ENCODE results near the gene SOBP.
A peak's percentile ranks its signal among the peaks of the same experiment; 100 is the strongest.

The SOBP gene

DNA sequence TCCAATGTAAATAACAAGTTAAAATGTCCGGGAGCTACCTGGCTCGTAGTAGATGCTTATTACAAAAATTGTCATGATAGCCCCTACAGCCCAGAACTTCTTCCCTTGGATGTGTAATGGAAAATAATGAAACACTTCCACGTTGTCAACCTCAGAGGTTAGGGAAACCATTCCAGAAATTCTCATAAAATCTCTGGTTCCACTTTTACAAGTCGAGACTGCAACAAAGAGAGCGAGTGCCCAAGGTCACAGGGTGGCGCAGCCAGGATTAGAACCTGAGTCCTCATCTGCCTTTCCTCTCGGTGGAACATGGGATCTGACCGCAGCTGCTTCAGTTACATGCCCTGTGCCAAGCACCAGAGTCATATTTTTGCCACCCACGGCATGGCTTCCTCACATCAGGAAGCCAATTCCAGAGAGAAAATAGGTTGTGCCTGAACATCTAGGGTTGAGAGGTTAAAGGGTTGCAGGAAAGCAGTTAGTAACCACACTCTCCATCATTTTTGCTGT lies 157.6 kb downstream of the SOBP start:
- no peak overlapping the region for H3K27ac ChIP-seq
- no peak overlapping the region for H3K4me3 ChIP-seq

DNA sequence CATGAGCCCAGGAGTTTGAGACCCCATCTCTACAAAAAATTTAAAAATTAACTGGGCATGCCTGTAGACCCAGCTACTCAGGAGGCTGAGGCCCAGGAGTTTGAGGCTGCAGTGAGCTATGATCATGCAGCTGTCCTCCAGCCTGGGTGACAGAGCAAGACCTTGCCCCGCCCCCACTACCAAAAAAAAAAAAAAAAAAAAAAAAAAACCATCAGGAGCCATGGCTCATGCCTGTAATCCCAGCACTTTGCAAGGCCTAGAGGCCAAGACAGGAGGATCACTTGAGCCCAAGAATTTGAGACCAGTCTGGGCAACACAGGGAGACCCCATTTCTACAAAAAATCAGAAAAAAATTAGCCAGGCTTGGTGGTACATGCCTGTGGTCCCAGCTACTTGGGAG lies 159.1 kb downstream of the SOBP start:
- H3K4me3 ChIP-seq: no peak overlapping the region

DNA sequence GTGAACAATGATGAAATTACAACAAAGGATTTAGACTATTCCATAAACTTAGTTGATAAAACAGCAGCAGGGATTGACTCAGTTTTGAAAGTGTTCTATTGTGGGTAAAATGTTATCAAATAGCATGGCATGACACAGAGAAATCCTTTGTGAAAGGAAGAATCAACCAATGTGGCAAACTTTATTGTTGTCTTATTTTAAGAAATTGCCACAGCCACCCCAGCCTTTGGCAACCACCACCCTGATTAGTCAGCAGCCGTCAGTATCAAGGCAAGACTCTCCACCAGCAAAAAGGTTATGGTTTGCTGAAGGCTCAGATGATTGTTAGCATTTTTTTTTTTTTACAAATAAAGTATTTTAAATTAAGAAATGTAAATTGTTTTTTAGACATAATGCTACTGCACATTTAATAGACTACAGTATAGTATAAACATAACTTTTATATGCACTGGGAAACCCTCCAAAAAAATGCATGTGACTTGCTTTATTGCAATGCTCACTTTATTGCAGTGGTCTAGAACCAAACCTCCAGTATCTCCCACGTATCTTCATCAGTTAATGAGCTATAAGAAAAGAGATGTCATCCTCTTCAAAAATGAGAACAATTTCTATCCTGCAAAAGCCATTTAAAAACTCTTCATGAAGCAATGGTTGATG lies 162.7 kb downstream of the SOBP start:
- Histone ChIP-seq H3K4me3 (no peak overlapping the region), H3K27ac (no peak overlapping the region)

More for the DNA sequence above, 159.1 kb downstream of the SOBP start:
- H3K27ac ChIP-seq: no peak overlapping the region

DNA sequence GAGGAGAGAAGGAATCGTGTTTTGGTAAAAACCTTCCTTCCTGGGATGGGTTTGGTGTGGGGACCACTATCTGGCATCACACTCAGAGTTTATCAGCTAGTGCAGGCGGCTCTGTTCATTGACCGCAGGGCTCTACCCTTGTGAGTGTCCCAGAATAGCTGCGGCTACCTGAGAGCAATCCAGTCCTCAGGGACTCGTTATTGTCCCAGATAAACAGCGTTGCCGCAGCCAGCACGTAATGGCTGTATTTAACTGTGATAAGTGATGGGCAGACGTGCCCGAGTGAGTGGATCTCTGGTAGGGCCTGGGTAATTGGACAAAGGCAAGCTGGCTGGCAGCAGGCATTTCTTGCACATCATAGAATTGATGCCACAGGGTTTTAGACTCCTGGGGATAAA lies 163.3 kb downstream of the SOBP start:
- H3K27ac ChIP-seq: no peak overlapping the region
- no peak overlapping the region for H3K4me3 ChIP-seq

DNA sequence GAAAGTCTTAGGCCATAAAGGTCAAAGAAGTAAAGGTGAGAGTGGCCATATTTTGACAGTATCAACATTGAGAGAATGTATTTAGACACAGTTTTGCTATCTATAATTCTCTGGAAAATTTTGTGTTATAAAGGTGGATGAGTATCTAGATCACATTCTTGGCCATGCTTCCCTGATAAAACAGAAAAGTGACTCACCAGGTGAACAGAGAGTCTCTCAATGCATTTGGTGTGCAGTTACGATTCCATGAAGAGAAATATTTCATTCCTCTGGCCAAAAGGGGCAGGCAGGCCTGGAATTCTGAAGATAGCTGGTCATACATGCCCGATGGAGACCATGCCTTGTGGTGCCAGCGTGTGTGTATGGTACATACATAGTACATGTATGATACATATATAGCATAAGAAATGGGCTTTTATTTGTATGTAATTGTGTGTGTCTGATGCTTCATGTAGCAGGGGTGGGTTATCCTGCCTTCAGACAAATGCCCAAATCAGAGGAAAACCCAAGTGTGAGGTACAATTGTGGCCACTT lies 164.0 kb downstream of the SOBP start:
- no peak overlapping the region for H3K4me3 ChIP-seq

DNA sequence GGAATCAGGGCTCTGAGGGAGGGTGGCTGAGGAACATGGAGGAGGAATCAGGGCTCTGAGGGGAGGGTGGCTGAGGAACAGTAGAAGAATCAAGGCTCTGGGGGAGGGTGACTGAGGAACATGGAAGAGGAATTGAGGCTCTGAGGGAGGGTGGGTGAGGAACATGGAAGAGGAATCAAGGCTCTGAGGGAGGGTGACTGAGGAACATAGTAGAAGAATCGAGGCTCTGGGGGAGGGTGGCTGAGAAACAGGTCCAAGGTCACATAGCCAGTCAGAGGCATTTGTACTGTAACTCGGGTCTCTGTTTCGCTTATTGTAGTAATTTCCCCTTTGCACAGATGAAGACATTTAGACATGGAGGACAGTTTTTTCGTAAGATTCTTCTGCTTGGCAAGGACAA lies 164.8 kb downstream of the SOBP start:
- Histone ChIP-seq H3K27ac (no peak overlapping the region), H3K4me3 (no peak overlapping the region)

More for the DNA sequence above, 164.0 kb downstream of the SOBP start:
- no peak overlapping the region for H3K27ac ChIP-seq

DNA sequence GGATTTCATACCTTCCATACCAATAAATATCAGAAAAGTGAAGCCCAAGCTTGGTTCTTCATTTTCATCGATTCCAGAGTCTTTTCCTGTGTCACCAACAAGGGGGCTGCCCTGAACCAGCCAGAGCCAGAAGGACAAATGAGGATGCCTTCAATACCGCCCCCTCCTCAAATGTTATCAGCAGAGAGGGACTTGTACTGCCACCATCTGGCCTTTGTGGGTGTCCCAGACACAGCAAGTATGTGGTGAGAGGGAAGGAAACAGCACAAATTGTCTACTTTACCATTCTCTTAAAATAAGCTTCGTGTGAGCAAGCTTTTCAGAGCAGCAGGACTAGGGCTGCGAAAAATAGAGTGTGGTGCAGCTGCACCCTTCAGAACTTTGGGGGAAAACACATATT lies 165.3 kb downstream of the SOBP start:
- Histone ChIP-seq H3K27ac (no peak overlapping the region), H3K4me3 (no peak overlapping the region)

DNA sequence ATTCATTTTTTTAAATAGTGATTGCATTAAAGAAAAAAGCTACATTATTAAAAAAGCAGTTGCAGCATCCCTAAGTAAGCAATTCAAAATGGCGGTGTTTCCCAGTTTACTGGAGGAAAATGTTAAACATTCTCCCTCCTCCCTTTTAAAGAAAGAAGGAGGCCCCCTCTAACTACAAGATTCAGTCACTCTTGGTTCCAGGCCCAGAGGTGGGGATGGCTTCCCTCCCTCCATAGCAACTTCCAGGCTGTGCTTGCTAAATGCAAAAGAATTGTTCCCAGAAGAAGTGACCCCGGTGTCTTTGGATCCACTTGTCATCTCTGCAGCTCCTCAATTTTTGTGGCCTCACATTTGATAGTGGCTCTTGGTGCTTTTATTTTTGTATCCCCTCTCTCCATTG lies 165.9 kb downstream of the SOBP start:
- no peak overlapping the region for H3K4me3 ChIP-seq
- no peak overlapping the region for H3K27ac ChIP-seq

DNA sequence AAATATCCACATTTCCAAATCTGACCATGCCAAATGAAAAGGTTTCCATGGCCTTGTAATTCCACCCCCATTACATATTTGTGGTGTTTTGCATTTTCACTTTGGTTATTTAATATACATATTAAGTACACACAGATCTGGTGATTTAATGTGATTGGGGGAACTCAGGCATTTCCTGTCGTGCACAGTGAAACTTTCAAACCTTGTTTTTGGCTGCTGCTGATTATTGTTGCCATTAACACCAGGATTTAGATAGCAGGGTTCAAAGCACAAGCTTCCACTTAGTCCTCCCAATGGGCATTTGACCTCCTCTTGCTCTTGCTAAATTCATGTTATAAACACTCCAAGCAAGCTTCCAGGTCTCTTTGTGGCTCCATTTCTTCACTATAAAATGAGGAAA lies 166.5 kb downstream of the SOBP start:
- H3K4me3 ChIP-seq: no peak overlapping the region
- H3K27ac ChIP-seq: no peak overlapping the region

DNA sequence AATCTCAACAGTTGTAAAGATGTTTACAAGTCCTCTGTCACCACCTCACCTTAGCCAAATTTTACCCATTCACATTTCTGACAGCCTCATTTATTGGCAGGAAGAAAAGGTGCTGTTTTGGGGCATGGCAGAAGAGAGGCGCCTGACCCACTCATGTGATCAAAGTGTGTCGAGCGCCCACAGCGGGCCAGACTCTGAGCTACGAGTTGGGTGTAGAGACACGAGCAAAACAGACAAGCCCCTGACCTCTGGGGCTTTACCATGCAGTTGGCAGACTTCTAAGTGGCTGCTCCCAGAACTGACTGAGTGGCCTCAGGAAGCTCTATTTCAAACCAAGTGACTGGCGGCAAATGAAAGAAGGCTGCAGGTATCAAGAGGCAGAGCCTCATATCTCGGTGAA lies 167.0 kb downstream of the SOBP start:
- Histone ChIP-seq H3K27ac (no peak overlapping the region), H3K4me3 (no peak overlapping the region)

DNA sequence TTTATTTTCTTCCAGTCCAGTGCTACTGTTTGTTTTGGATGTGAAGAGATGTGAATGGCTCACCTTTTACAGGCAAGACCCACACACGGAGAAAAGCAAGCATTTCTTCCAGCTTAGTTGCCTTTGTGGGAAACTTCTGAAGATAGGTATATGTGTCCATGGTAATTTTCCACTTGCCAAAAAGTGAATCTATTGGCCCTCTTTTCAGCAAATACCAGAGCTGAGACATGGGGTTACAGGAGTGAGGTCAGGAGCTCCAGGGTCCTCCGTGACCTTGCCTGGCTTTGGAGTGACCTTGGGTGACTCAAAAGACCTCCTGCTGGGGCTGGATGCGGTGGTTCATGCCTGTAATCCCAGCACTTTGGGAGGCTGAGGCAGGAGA lies 167.4 kb downstream of the SOBP start:
- H3K4me3 ChIP-seq: no peak overlapping the region
- H3K27ac ChIP-seq: no peak overlapping the region

DNA sequence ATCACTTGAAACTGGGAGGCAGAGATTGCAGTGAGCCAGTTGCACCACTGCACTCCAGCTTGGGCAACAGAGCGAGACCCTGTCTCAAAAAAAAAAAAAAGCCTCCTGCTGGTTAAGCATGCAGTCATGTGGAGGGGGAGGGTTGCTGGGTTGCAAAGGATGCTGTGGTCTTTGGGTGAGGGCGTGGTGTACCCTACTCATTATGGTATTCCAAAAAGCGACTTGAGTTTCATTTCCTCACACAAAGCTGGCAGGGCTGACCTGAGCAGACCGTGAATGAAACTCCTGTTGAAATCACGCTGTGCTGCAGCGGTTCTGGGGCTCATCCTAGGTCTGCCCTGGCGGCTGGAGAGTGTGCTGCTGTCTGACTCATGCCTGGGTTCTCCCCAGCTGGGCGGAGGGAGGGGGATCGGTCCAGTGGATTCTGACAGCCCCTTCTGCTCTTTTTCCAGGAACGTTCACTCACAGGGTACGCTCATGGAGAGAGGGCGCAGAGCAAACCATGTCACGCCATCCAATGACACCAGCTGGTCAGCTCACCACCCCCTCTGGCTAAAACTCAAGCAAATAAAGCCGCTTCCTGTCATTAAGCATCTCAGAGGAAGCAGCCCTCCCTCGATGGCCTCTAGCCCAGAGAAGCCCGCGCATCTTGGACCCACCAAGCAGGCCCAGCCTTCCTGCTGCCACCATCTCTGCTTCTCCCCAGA lies 168.0 kb downstream of the SOBP start:
- no peak overlapping the region for H3K4me3 ChIP-seq
- H3K27ac ChIP-seq: peak overlapping the region in 7 of 21 experiments; percentile 22 to 73 (median 51)

DNA sequence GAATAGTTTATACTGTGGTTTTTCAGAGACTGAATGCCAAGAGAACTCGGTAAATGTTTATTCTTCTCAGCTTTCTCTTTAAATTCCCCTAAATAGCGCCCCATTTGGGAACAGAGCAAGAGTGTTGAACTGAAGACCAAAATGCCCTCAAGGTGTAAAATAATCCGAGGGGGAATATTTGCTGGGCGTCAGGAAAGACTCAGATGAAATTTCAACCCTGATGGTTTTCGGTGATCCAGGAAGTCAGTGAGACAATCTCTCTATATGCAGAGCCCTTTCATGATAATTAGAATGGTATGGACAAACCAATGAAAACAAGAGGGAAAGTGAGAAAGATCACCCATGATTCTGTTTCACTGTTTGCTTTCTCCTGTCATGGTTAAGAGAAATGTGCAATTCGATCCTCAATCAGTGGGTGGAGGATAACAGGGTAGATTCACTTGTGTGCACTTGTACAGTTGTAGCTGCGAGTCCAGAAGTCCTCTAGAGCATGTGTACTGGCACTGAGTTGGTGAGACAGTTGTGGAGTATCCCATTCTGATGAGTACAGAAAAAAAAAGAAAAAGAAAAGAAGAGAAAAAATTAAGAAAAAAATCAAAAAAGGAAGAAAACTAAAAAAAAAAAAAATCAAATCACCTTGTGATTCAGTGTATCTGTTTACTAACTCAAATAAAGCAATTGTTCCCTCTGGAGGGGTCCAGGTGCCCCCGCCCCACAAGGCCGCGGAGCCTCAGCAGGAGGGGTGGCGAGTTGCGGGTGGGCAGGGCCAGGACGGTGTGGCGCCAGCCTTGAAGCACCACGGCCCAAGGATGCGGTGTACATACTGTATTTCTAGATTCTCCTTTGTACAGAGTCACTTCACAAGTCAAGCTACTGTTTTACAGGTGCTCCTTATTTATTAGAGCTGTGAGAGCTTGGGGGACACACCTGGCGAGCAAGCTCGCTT lies 169.3 kb downstream of the SOBP start:
- H3K4me3 ChIP-seq: no peak overlapping the region
- H3K27ac ChIP-seq: peak overlapping the region in 1 of 21 experiments; percentile 51

DNA sequence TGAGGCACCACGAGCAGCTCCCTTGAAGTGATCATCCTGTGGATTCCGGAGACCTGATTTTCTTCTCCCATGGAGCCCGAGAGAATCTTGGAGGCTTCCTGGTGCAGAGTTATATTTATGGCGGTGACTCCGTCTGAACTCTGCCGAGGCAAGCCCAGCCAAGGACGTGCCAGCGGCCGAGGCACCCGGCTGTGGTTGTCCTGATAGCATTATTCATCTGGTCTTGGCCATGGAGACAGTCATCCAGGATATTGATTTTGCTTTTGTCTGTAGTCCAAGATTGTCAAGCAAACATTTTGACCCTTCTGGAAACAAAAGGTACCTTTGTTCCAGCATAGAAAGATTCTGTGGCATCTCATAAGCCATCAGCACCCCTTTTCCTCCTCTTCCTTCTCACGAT lies 170.9 kb downstream of the SOBP start:
- no peak overlapping the region for H3K27ac ChIP-seq
- H3K4me3 ChIP-seq: no peak overlapping the region

DNA sequence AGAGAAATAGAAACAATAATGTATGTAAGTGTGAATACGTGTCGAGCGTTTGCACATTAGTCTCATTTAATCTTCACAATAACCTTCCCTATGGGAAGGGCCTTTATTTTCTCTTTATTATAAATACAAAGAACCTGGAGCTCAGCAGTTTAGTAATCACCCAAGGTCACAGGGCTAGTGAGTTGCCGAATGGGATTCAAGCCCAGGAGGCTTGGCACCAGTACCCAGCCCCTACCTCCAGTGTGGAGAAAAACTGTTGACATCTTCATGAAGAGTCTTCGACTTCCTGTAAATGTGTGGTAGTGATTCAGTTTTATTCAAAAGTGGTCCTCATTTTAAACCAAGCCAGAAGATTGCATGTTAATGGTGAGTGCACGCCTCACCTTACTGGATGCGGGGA lies 171.4 kb downstream of the SOBP start:
- Histone ChIP-seq H3K27ac (no peak overlapping the region), H3K4me3 (no peak overlapping the region)

DNA sequence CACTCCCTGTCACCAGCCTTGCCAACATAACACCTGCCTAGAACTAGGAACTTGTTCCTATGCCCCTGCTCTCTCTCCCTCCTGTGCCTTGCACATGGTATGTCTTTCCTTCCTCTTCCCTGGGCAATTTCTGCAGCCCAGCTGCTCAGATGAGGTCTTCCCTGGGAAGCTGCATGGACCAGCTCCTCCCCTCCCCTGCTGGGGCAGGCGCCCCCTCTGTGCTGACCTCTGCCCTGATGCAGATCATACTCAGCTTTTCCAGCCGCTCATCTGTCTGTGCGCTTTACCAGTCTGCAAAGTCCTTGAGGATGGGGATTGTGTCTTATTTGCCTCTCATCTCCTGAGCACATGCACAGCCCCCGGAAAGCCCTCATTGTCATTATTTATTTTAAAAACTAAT lies 172.4 kb downstream of the SOBP start:
- H3K27ac ChIP-seq: no peak overlapping the region
- H3K4me3 ChIP-seq: no peak overlapping the region

DNA sequence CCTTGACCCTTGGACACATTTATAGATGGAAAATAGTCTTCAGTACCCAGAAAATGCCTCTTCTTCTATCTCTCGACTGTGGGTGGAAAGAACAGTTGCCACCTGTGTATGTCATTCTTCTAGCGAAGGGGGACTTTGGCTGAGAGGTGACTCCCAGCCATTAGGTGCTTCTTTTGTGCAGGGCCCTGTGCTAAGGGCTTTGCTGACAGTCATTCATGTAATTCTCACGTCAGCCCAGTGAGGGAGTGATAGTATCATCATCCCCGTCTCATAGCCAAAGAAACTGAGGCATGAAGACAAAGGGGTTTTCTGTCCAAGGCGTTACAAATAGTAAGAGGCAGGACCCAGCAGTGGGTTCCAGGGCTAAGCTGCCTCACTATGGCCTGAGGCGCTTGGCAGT lies 173.4 kb downstream of the SOBP start:
- no peak overlapping the region for H3K27ac ChIP-seq
- H3K4me3 ChIP-seq: no peak overlapping the region

DNA sequence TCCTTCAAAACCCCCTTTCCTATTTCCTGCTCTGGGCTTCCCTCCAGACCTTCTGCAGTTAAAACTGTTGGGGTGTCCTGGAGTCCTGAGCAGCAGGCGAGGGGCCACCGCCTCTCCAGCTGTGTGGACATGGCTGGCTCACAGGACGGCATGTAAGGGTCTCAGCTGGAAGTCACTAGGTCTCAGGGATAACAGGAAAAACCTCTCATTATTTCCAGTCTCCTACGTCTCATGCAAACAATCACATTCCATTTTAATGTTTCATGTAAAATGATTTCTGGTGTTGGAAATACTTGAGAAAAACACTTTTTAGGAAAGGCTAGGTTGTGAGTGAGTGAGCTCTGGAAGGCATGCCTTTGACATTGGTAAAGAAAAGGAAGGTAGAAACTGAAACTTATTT lies 175.5 kb downstream of the SOBP start:
- Histone ChIP-seq H3K4me3 (no peak overlapping the region), H3K27ac (peak overlapping the region in 2 of 21 experiments; percentile 17 to 53)

DNA sequence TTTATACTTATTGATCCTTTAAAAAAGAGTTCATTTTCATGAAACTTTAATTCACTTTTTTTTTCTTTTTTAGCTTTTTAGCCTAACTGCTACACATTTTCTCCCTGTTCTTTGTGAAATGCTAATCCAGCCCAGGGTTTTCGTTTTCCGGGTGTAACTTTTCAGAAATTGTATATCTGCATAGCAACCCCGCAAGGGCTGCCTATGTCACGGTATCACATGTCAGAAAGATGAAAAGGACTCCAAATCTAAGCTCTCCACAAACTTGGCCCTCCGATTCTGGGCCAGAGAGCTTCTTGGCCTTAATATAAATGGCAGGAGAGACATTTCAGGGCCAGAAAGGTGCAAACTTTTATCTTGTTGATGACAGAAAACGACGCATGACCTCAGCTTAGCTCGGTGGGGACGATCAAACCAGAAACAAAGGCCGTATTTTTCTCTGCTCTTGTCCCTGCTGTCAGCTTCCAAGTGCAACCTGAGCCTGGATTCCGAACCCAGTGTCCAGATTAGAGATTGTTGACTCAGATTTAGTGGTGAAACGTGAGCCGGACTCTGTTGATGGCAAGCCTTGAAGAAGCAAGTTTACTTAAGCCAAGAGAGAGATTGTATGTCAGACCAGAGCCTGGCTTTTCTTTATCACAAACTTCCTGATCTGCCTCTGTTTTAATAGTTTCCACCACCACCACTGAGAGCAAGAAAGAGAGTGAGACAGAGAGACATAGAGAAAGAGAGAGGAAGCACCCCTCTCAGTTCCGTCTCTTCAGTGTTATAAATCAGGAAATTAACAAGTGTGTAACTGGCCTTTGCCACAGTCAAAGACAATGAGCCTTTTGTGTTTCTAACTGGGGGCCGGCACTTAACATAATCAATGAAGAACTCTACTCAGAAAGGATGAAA lies 176.4 kb downstream of the SOBP start:
- H3K27ac ChIP-seq: peak overlapping the region in 1 of 21 experiments; percentile 53
- no peak overlapping the region for H3K4me3 ChIP-seq
